Spleen (tissue), 11 donors: Measurements from ENCODE around the gene DMRT1. TPM values are rescaled to one million over a fixed set of nuclear protein-coding genes. Genes with fewer than 3 reads are reported as not detected.
"Not testable (repeated sequence)": the region's sequence is repeated elsewhere in the genome, so short reads cannot be mapped to it uniquely, and the experiment has no call there.

ENCODE experiments used
- DNase-seq: peaks from one replicate; pipeline ENCODE4 v3.0.0-alpha.2; 2020
- H3K27ac ChIP-seq, 8 donors: fragments of 200-600 bp; sonication (generic) in 7 of 8; 1 replicate in 4 of 8; 2 replicates in 4 of 8; pipeline versions ENCODE4 v1.5.0 to v1.8.0; 2016 to 2021; ENCODE audit warnings: inconsistent platforms in 4 of 8, mild to moderate bottlenecking in 4 of 8, moderate library complexity in 1 of 8
- H3K27me3 ChIP-seq, 7 donors: fragments of 200-600 bp; sonication (generic) in 6 of 7; replicated peaks in 1 of 7; 1 replicate in 4 of 7; 2 replicates in 3 of 7; pipeline versions ENCODE4 v1.5.0 to v1.8.0; 2016 to 2021; ENCODE audit warnings: inconsistent platforms in 3 of 7, mild to moderate bottlenecking in 1 of 7
- H3K36me3 ChIP-seq, 6 donors: fragments of 200-600 bp; sonication (generic) in 5 of 6; 1 replicate in 4 of 6; 2 replicates in 2 of 6; pipeline versions ENCODE4 v1.5.0 to v1.8.0; 2016 to 2021; ENCODE audit warnings: inconsistent platforms in 2 of 6
- H3K4me1 ChIP-seq, 6 donors: fragments of 200-600 bp; sonication (generic) in 5 of 6; 1 replicate in 3 of 6; 2 replicates in 3 of 6; pipeline versions ENCODE4 v1.5.0 to v1.8.0; 2016 to 2021; ENCODE audit warnings: inconsistent platforms in 3 of 6
- H3K4me3 ChIP-seq, 8 donors: fragments of 200-600 bp; sonication (generic) in 7 of 8; 1 replicate in 4 of 8; 2 replicates in 4 of 8; pipeline versions ENCODE4 v1.5.0 to v1.8.0; 2016 to 2021; ENCODE audit warnings: inconsistent platforms in 4 of 8, mild to moderate bottlenecking in 4 of 8, moderate library complexity in 2 of 8
- H3K9me3 ChIP-seq, 8 donors: fragments of 200-600 bp; sonication (generic) in 7 of 8; 1 replicate in 4 of 8; 2 replicates in 4 of 8; pipeline versions ENCODE4 v1.5.0 to v1.8.0; 2016 to 2021; ENCODE audit warnings: inconsistent platforms in 4 of 8
- POLR2A ChIP-seq, 3 donors: fragments of 450-650 bp; IDR thresholded peaks; one replicate each; pipeline ENCODE4 v1.5.1; 2017; ENCODE audit warnings: antibody characterized with exemption in 3 of 3, mild to moderate bottlenecking in 1 of 3
- POLR2AphosphoS5 ChIP-seq, 3 donors: sonication (generic); formaldehyde crosslinking; IDR thresholded peaks; one replicate each; pipeline ENCODE4 v1.5.1; 2017; ENCODE audit warnings: antibody characterized with exemption in 3 of 3
- WGBS, 5 donors: extraction: QIAGEN DNeasy Blood & Tissue Kit in 3 of 5; methylation state at CpG; one replicate each; pipeline versions ENCODE4 v1.1.5 to v1.1.7; 2013 to 2018; 5-methylcytosine and 5-hydroxymethylcytosine counted together
- intact Hi-C: fragments of 100-400 bp; cut with DNase I; formaldehyde crosslinking; loops from one replicate; pipeline ENCODE4 v1.15.0; 2023; ENCODE audit warnings: low total_unique reads
- polyA plus RNA-seq, 3 donors: library from polyadenylated mRNA; stranded (reverse); fragments of 200-250 nt; gene quantifications; one replicate each; pipeline ENCODE4 v1.2.1, GENCODE V29; 2013
- total RNA-seq, 7 donors: library from RNA; depleted of rRNA in 3 of 7; stranded (reverse); fragments of >200 nt in 3 of 7; fragmentation: NEBNext Ultra II Directional in 4 of 7; extraction: Animal tissue kit (Norgen Biotek cat#: 25700) in 4 of 7; gene quantifications; one replicate each; pipeline versions ENCODE4 v1.1.0 to v1.2.1, GENCODE V29; 2016 to 2021
- TF ChIP-seq, protein P1 (sequence below), 11 experiments: fragments of 200-600 bp in 7 of 11; fragments of 450-650 bp in 4 of 11; sonication (generic) in 4 of 11; IDR thresholded peaks in 8 of 11; conservative IDR thresholded peaks in 3 of 11; 1 replicate in 7 of 11; 2 replicates in 4 of 11; pipeline versions ENCODE4 v1.4.0 to v1.8.0; 2016 to 2021; ENCODE audit warnings: antibody characterized with exemption in 11 of 11, inconsistent platforms in 4 of 11, mild to moderate bottlenecking in 1 of 11
- donor health status: healthy with polysubstance abuse.
- donor health status: DM: no; HTN: no; CAD: no; lungs with moderate emphysema.
- donor health status: DM: no; HTN: no; CAD: no.
- donor health status: Bipolar disorder and iron deficiency.
- donor health status: healthy.
- donor health status: DM: no; HTN: no; CAD: no.
- donor health status: DM: yes; HTN: yes; CAD: no.

Gene DMRT1
- total and polyA plus RNA-seq, 10 donors: not detected

DNA sequence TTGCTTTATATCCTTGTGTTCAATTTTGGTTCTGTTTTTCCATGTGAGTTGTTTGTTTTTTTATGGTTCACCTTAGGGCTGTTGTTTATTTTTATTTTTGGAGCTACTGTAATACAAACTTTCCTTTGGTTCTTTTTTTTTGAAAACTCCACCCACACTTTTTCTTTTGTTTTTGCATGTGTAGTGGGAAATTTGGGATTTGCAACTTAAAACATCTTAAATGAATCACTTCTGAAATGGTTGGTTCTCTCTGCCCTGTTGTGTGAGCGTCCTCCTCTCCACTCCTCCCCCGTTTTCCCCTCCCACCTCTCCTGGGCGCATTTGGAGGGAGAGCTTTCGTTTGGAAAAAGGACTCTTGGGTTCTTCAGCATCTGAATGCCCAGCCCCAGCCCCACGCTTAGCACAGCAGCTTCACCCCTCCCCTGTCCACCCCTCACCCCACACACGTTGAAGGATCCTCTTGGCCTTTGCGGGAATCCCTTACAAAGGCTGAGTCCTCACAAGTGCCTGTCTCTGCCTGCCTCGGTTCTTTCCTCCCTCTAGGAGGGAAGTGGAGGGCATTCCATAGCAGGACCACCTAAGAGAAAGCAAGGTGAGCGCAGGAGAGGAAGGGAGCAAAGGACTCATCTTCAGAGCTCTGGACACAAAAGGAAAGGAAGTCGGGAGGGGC is 67.2 kb downstream of the DMRT1 start:
- no peak overlapping the region for H3K27ac ChIP-seq
- H3K27me3 ChIP-seq: peaks cover 0 to 82% (median 23%) of the 10 kb centered on the region in 7 donors
- TF ChIP-seq, protein P1, sequence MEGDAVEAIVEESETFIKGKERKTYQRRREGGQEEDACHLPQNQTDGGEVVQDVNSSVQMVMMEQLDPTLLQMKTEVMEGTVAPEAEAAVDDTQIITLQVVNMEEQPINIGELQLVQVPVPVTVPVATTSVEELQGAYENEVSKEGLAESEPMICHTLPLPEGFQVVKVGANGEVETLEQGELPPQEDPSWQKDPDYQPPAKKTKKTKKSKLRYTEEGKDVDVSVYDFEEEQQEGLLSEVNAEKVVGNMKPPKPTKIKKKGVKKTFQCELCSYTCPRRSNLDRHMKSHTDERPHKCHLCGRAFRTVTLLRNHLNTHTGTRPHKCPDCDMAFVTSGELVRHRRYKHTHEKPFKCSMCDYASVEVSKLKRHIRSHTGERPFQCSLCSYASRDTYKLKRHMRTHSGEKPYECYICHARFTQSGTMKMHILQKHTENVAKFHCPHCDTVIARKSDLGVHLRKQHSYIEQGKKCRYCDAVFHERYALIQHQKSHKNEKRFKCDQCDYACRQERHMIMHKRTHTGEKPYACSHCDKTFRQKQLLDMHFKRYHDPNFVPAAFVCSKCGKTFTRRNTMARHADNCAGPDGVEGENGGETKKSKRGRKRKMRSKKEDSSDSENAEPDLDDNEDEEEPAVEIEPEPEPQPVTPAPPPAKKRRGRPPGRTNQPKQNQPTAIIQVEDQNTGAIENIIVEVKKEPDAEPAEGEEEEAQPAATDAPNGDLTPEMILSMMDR (IDR thresholded peaks at IDR 0.05 in 8 of 11, conservative IDR thresholded peaks at IDR 0.05 in 3 of 11): no peak
- TF ChIP-seq POLR2AphosphoS5 (IDR thresholded peaks at IDR 0.05) (no peak), POLR2A (IDR thresholded peaks at IDR 0.05) (no peak)
- no peaks in the 10 kb centered on the region for H3K9me3 ChIP-seq
- H3K4me1 ChIP-seq: no peaks in the 10 kb centered on the region
- no peak overlapping the region for H3K4me3 ChIP-seq
- 8 to 16% (median 14%) methylated on average over 10 of the region's 10 CpGs for WGBS, 5 donors
- H3K36me3 ChIP-seq: no peaks in the 10 kb centered on the region
- DNase-seq: no peak
- intact Hi-C loops: no loop called here

DNA sequence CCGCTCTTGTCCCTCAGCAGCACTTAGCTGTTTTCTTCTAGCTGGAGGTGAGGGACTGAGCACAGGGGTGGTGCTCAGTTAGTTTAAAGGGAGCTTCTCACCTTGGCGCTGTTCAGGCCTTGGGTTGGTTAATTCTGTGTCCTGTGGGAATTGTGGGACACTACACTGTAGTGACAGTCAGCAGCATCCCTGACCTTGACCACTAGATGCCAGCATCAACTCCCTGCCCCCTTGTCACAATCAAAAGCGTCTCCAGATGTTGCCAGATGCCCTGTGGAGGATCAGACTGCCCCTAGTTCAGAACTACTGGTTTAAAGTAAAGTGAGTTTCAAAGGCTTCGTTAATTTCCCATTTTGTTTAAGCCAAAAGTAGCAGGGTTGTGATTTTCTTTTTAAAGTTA is 69.5 kb downstream of the DMRT1 start:
- DNase-seq: no peak
- Histone ChIP-seq H3K4me1 (no peaks in the 10 kb centered on the region), H3K4me3 (no peak overlapping the region), H3K27me3 (peaks cover 0 to 61% (median 22%) of the 10 kb centered on the region in 7 donors), H3K27ac (no peak overlapping the region), H3K9me3 (no peaks in the 10 kb centered on the region), H3K36me3 (no peaks in the 10 kb centered on the region)
- WGBS, 5 donors: 58 to 72% (median 64%) methylated on average over 4 of the region's 4 CpGs
- TF ChIP-seq POLR2AphosphoS5 (IDR thresholded peaks at IDR 0.05): no peak
- TF ChIP-seq, protein P1 (IDR thresholded peaks at IDR 0.05 in 8 of 11, conservative IDR thresholded peaks at IDR 0.05 in 3 of 11): no peak
- no peak for TF ChIP-seq POLR2A (IDR thresholded peaks at IDR 0.05)
- intact Hi-C loops: no loop called here

DNA sequence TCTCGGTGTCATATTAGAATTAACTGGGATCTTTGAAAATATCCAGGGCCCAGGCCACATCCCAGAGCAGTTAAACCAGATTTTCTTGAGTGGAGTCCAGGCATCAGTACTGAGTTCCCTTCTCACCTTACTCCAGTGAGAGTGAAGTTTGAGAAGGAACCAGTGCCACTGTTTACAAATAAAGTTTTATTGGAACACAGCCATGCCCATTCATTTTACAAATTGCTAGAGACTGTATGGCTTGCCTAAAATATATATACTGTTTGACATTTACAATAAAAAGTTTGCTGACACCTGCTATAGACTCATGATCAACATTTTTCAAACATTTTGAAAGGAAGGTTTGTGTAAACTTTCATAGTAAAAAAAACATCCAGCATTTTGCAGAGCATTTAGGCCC is 71.3 kb downstream of the DMRT1 start:
- Histone ChIP-seq H3K9me3 (no peaks in the 10 kb centered on the region), H3K36me3 (no peaks in the 10 kb centered on the region), H3K27me3 (peaks cover 0 to 43% (median 11%) of the 10 kb centered on the region in 7 donors), H3K4me1 (no peaks in the 10 kb centered on the region), H3K27ac (no peak overlapping the region), H3K4me3 (no peak overlapping the region)
- TF ChIP-seq POLR2A (IDR thresholded peaks at IDR 0.05): no peak
- no peak for TF ChIP-seq POLR2AphosphoS5 (IDR thresholded peaks at IDR 0.05)
- TF ChIP-seq, protein P1 (IDR thresholded peaks at IDR 0.05 in 8 of 11, conservative IDR thresholded peaks at IDR 0.05 in 3 of 11): no peak
- intact Hi-C loops: no loop called here
- no peak for DNase-seq
- WGBS, 5 donors: 81 to 97% (median 85%) methylated on average over 1 of the region's 1 CpG

DNA sequence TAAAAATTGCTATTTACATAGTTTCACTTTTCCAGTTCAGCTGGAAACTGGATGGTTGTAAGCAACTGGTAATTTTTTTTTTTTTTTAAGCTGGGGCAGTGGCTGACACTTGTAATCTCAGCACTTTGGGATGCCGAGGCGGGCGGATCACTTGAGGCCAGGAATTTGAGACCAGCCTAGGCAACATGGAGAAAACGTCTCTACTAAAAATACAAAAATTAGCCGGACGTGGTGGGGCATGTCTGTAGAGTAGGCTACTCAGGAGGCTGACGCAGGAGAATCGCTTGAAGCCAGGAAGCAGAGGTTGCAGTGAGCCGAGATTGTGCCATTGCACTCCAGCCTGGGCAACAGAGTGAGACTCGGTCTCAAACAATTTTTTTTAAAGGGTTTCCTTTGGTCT is 72.0 kb downstream of the DMRT1 start:
- H3K27ac ChIP-seq, H3K36me3 ChIP-seq, intact Hi-C loops, H3K4me3 ChIP-seq, H3K4me1 ChIP-seq, DNase-seq, H3K9me3 ChIP-seq: not testable (repeated sequence)
- 87 to 96% (median 90%) methylated on average over 10 of the region's 10 CpGs for WGBS, 5 donors
- peaks cover 0 to 41% (median 6%) of the 10 kb centered on the region in 7 donors for H3K27me3 ChIP-seq
